ENCODE measurements around the gene SLC41A3.

SLC41A3 gene

GRCh38 chr3:126025116-126025729, 58.7 kb downstream of the SLC41A3 start:
- Histone ChIP-seq H3K4me1 (ENCODE audit: control insufficient read depth, low read depth, low read length) (no peaks in the 10 kb centered on the region), H2BK15ac (replicated peaks; ENCODE audit: low read depth) (no peak overlapping the region), H3K79me2 (ENCODE audit: control insufficient read depth, insufficient read depth, low read length) (no peaks in the 10 kb centered on the region), H2BK120ac (ENCODE audit: low read depth, low read length) (no peak overlapping the region), H4K8ac (ENCODE audit: low read depth, low read length) (no peak overlapping the region), H4K5ac (ENCODE audit: low read length) (no peak overlapping the region), H3K36me3 (ENCODE audit: control insufficient read depth, insufficient read depth, low read length) (no peaks in the 10 kb centered on the region), H3K27ac (ENCODE audit: low read depth, low read length) (no peak overlapping the region), H3K79me1 (ENCODE audit: low read length) (no peaks in the 10 kb centered on the region), H2BK5ac (ENCODE audit: low read length) (no peak overlapping the region), H3K23ac (ENCODE audit: low read length) (no peak overlapping the region), H3K18ac (ENCODE audit: low read length) (no peak overlapping the region), H2AK5ac (ENCODE audit: low read length) (no peak overlapping the region), H3K4ac (ENCODE audit: low read depth, low read length) (no peak overlapping the region), H3K4me2 (ENCODE audit: low read length) (no peak overlapping the region), H3K9ac (ENCODE audit: low read length) (no peak overlapping the region), H3K56ac (ENCODE audit: low read length) (no peak overlapping the region), H3K27me3 (ENCODE audit: insufficient read depth, low read length, poor library complexity) (no peaks in the 10 kb centered on the region), H3K4me3 (ENCODE audit: low read length) (no peak overlapping the region)
- DNase-seq: no peak
- no CpG with 5 or more reads among the region's 14 CpGs for WGBS (ENCODE audit: extremely low coverage, insufficient coverage, low lambda C conversion rate)

GRCh38 chr3:126024049-126024854, 59.7 kb downstream of the SLC41A3 start:
- no peaks in the 10 kb centered on the region for H3K79me2 ChIP-seq (ENCODE audit: control insufficient read depth, insufficient read depth, low read length)
- H3K27me3 ChIP-seq (ENCODE audit: insufficient read depth, low read length, poor library complexity): no peaks in the 10 kb centered on the region
- H3K23ac ChIP-seq (ENCODE audit: low read length): no peak overlapping the region
- H2BK15ac ChIP-seq (replicated peaks; ENCODE audit: low read depth): no peak overlapping the region
- no peak overlapping the region for H3K4ac ChIP-seq (ENCODE audit: low read depth, low read length)
- no peak for DNase-seq
- H3K4me1 ChIP-seq (ENCODE audit: control insufficient read depth, low read depth, low read length): no peaks in the 10 kb centered on the region
- no peaks in the 10 kb centered on the region for H3K79me1 ChIP-seq (ENCODE audit: low read length)
- no peak overlapping the region for H3K4me3 ChIP-seq (ENCODE audit: low read length)
- H3K18ac ChIP-seq (ENCODE audit: low read length): no peak overlapping the region
- no peak overlapping the region for H3K9ac ChIP-seq (ENCODE audit: low read length)
- H4K5ac ChIP-seq (ENCODE audit: low read length): no peak overlapping the region
- H4K8ac ChIP-seq (ENCODE audit: low read depth, low read length): no peak overlapping the region
- no CpG with 5 or more reads among the region's 9 CpGs for WGBS (ENCODE audit: extremely low coverage, insufficient coverage, low lambda C conversion rate)
- H2AK5ac ChIP-seq (ENCODE audit: low read length): no peak overlapping the region
- no peak overlapping the region for H2BK120ac ChIP-seq (ENCODE audit: low read depth, low read length)
- no peak overlapping the region for H3K56ac ChIP-seq (ENCODE audit: low read length)
- no peak overlapping the region for H2BK5ac ChIP-seq (ENCODE audit: low read length)
- no peaks in the 10 kb centered on the region for H3K36me3 ChIP-seq (ENCODE audit: control insufficient read depth, insufficient read depth, low read length)
- H3K4me2 ChIP-seq (ENCODE audit: low read length): no peak overlapping the region
- H3K27ac ChIP-seq (ENCODE audit: low read depth, low read length): no peak overlapping the region

- peak; percentile 7 for DNase-seq
- H2BK120ac ChIP-seq (ENCODE audit: low read depth, low read length): no peak overlapping the region
- H3K36me3 ChIP-seq (ENCODE audit: control insufficient read depth, insufficient read depth, low read length): no peaks in the 10 kb centered on the region
- no peak overlapping the region for H3K23ac ChIP-seq (ENCODE audit: low read length)
- no peaks in the 10 kb centered on the region for H3K79me2 ChIP-seq (ENCODE audit: control insufficient read depth, insufficient read depth, low read length)
- H3K9ac ChIP-seq (ENCODE audit: low read length): no peak overlapping the region
- no peak overlapping the region for H2BK15ac ChIP-seq (replicated peaks; ENCODE audit: low read depth)
- no peak overlapping the region for H3K18ac ChIP-seq (ENCODE audit: low read length)
- H4K8ac ChIP-seq (ENCODE audit: low read depth, low read length): no peak overlapping the region
- H3K4me2 ChIP-seq (ENCODE audit: low read length): no peak overlapping the region
- no peak overlapping the region for H2AK5ac ChIP-seq (ENCODE audit: low read length)
- no peak overlapping the region for H3K4me3 ChIP-seq (ENCODE audit: low read length)
- no peaks in the 10 kb centered on the region for H3K79me1 ChIP-seq (ENCODE audit: low read length)
- no peak overlapping the region for H4K5ac ChIP-seq (ENCODE audit: low read length)
- no CpG with 5 or more reads among the region's 10 CpGs for WGBS (ENCODE audit: extremely low coverage, insufficient coverage, low lambda C conversion rate)
- H3K56ac ChIP-seq (ENCODE audit: low read length): no peak overlapping the region
- H3K4me1 ChIP-seq (ENCODE audit: control insufficient read depth, low read depth, low read length): no peaks in the 10 kb centered on the region
- no peak overlapping the region for H3K27ac ChIP-seq (ENCODE audit: low read depth, low read length)
- H3K27me3 ChIP-seq (ENCODE audit: insufficient read depth, low read length, poor library complexity): no peaks in the 10 kb centered on the region
- H3K4ac ChIP-seq (ENCODE audit: low read depth, low read length): no peak overlapping the region
- no peak overlapping the region for H2BK5ac ChIP-seq (ENCODE audit: low read length)
Observed at GRCh38 chr3:126023390-126023789, 60.5 kb downstream of the SLC41A3 start.

GRCh38 chr3:126022741-126023359, 61.1 kb downstream of the SLC41A3 start:
- Histone ChIP-seq H3K4me3 (ENCODE audit: low read length) (no peak overlapping the region), H3K9ac (ENCODE audit: low read length) (no peak overlapping the region), H4K8ac (ENCODE audit: low read depth, low read length) (no peak overlapping the region), H3K36me3 (ENCODE audit: control insufficient read depth, insufficient read depth, low read length) (no peaks in the 10 kb centered on the region), H3K27me3 (ENCODE audit: insufficient read depth, low read length, poor library complexity) (no peaks in the 10 kb centered on the region), H4K5ac (ENCODE audit: low read length) (no peak overlapping the region), H2BK5ac (ENCODE audit: low read length) (no peak overlapping the region), H2AK5ac (ENCODE audit: low read length) (no peak overlapping the region), H3K4ac (ENCODE audit: low read depth, low read length) (no peak overlapping the region), H3K4me1 (ENCODE audit: control insufficient read depth, low read depth, low read length) (no peaks in the 10 kb centered on the region), H2BK120ac (ENCODE audit: low read depth, low read length) (no peak overlapping the region), H3K56ac (ENCODE audit: low read length) (no peak overlapping the region), H2BK15ac (replicated peaks; ENCODE audit: low read depth) (no peak overlapping the region), H3K4me2 (ENCODE audit: low read length) (no peak overlapping the region), H3K18ac (ENCODE audit: low read length) (no peak overlapping the region), H3K27ac (ENCODE audit: low read depth, low read length) (no peak overlapping the region), H3K79me2 (ENCODE audit: control insufficient read depth, insufficient read depth, low read length) (no peaks in the 10 kb centered on the region), H3K79me1 (ENCODE audit: low read length) (no peaks in the 10 kb centered on the region), H3K23ac (ENCODE audit: low read length) (no peak overlapping the region)
- WGBS (ENCODE audit: extremely low coverage, insufficient coverage, low lambda C conversion rate): no CpG with 5 or more reads among the region's 10 CpGs
- no peak for DNase-seq

- Histone ChIP-seq H2BK5ac (ENCODE audit: low read length) (no peak overlapping the region), H4K5ac (ENCODE audit: low read length) (no peak overlapping the region), H2BK15ac (replicated peaks; ENCODE audit: low read depth) (no peak overlapping the region), H4K8ac (ENCODE audit: low read depth, low read length) (no peak overlapping the region), H3K27me3 (ENCODE audit: insufficient read depth, low read length, poor library complexity) (no peaks in the 10 kb centered on the region), H3K4ac (ENCODE audit: low read depth, low read length) (no peak overlapping the region), H3K18ac (ENCODE audit: low read length) (no peak overlapping the region), H3K4me2 (ENCODE audit: low read length) (no peak overlapping the region), H3K4me1 (ENCODE audit: control insufficient read depth, low read depth, low read length) (no peaks in the 10 kb centered on the region), H3K79me1 (ENCODE audit: low read length) (no peaks in the 10 kb centered on the region), H2BK120ac (ENCODE audit: low read depth, low read length) (no peak overlapping the region), H3K79me2 (ENCODE audit: control insufficient read depth, insufficient read depth, low read length) (no peaks in the 10 kb centered on the region), H2AK5ac (ENCODE audit: low read length) (no peak overlapping the region), H3K9ac (ENCODE audit: low read length) (no peak overlapping the region), H3K36me3 (ENCODE audit: control insufficient read depth, insufficient read depth, low read length) (no peaks in the 10 kb centered on the region), H3K27ac (ENCODE audit: low read depth, low read length) (no peak overlapping the region), H3K4me3 (ENCODE audit: low read length) (no peak overlapping the region), H3K56ac (ENCODE audit: low read length) (no peak overlapping the region), H3K23ac (ENCODE audit: low read length) (no peak overlapping the region)
- no CpG with 5 or more reads among the region's 1 CpG for WGBS (ENCODE audit: extremely low coverage, insufficient coverage, low lambda C conversion rate)
- no peak for DNase-seq
Observed at GRCh38 chr3:126021702-126022101, 62.2 kb downstream of the SLC41A3 start.

All from mesendoderm (in vitro differentiated cells).